DOHH2 (cell line): ENCODE results near the gene CRYM.

Source experiments
- H3F3A ChIP-seq: fragments of 200-600 bp; sonication (generic), shearing (Covaris generic); 2 replicates; pipeline ENCODE4 v1.6.0; 2016; ENCODE audit warnings: antibody characterized with exemption, mild to moderate bottlenecking; ENCODE audit not compliant: control insufficient read depth, insufficient read depth
- H3K27ac ChIP-seq: fragments of 200-600 bp; sonication (generic); 2 replicates; pipeline ENCODE4 v1.5.1; 2014; ENCODE audit warnings: low read depth, mild to moderate bottlenecking, low read length, moderate library complexity
- H3K27me3 ChIP-seq: fragments of 200-600 bp; sonication (generic); 2 replicates; pipeline ENCODE4 v1.6.1; 2014; ENCODE audit warnings: mild to moderate bottlenecking, low read length, mixed read lengths; ENCODE audit not compliant: control insufficient read depth
- H3K36me3 ChIP-seq: fragments of 200-600 bp; sonication (generic); 2 replicates; pipeline ENCODE4 v1.6.1; 2014; ENCODE audit warnings: mild to moderate bottlenecking, low read length, moderate library complexity, mixed read lengths; ENCODE audit not compliant: control insufficient read depth
- H3K4me1 ChIP-seq: fragments of 200-600 bp; sonication (generic); 2 replicates; pipeline ENCODE4 v1.6.1; 2014; ENCODE audit warnings: mild to moderate bottlenecking, low read length, mixed read lengths; ENCODE audit not compliant: control insufficient read depth
- H3K4me2 ChIP-seq: fragments of 200-600 bp; sonication (generic); 2 replicates; pipeline ENCODE4 v1.6.0; 2014; ENCODE audit warnings: mild to moderate bottlenecking, low read length, moderate library complexity
- H3K4me3 ChIP-seq: fragments of 200-600 bp; sonication (generic); 2 replicates; pipeline ENCODE4 v1.5.1; 2014; ENCODE audit warnings: mild to moderate bottlenecking, low read length, mixed read lengths
- H3K79me2 ChIP-seq: fragments of 200-600 bp; sonication (generic); 2 replicates; pipeline ENCODE4 v1.6.1; 2014; ENCODE audit warnings: mild to moderate bottlenecking, low read length, mixed read lengths; ENCODE audit not compliant: control insufficient read depth
- H3K9me2 ChIP-seq: fragments of 200-600 bp; sonication (generic); replicated peaks from 2 replicates; pipeline ENCODE4 v1.6.1; 2014; ENCODE audit warnings: mild to moderate bottlenecking, low read length, mixed read lengths; ENCODE audit not compliant: control insufficient read depth
- H3K9me3 ChIP-seq: fragments of 200-600 bp; sonication (generic); 2 replicates; pipeline ENCODE4 v1.6.1; 2014; ENCODE audit warnings: antibody characterized with exemption, low read length, mixed read lengths; ENCODE audit not compliant: control insufficient read depth, insufficient read depth
- H4K20me1 ChIP-seq: fragments of 200-600 bp; sonication (generic); 2 replicates; pipeline ENCODE4 v1.6.0; 2014; ENCODE audit warnings: low read depth, mild to moderate bottlenecking, antibody characterized with exemption, low read length, moderate library complexity; ENCODE audit not compliant: control insufficient read depth, insufficient read depth
- CTCF ChIP-seq: fragments of 200-600 bp; sonication (generic); IDR thresholded peaks from one replicate; pipeline ENCODE4 v1.5.1; 2014; ENCODE audit warnings: antibody characterized with exemption, mild to moderate bottlenecking, low read depth, low read length; ENCODE audit not compliant: poor library complexity, severe bottlenecking
- EZH2phosphoT487 ChIP-seq: fragments of 200-600 bp; sonication (generic); IDR thresholded peaks from 2 replicates; pipeline ENCODE4 v1.6.1; 2017; ENCODE audit warnings: borderline replicate concordance, mild to moderate bottlenecking, antibody characterized with exemption, low read length, moderate library complexity, mixed read lengths

The CRYM gene

GRCh38 chr16:21264571-21265036 is 13.5 kb downstream of the CRYM start:
- Histone ChIP-seq H3K27me3 (peaks cover 48% of the 10 kb centered on the region), H3K4me3 (no peak overlapping the region), H3K4me2 (0 out of 2 replicates have a peak overlapping the region, but pooled peaks have one; percentile 56), H3K79me2 (no peaks in the 10 kb centered on the region), H4K20me1 (0 out of 2 replicates have a peak, but pooled peaks cover 3% of the 10 kb centered on the region), H3K4me1 (peaks cover 23% of the 10 kb centered on the region), H3K9me2 (no peaks in the 10 kb centered on the region), H3K27ac (no peak overlapping the region), H3F3A (no peaks in the 10 kb centered on the region), H3K9me3 (no peaks in the 10 kb centered on the region), H3K36me3 (no peaks in the 10 kb centered on the region)
- TF ChIP-seq EZH2phosphoT487 (no peak), CTCF (no peak)

GRCh38 chr16:21263640-21264570 is 14.2 kb downstream of the CRYM start:
- Histone ChIP-seq H3K9me2 (no peaks in the 10 kb centered on the region), H3F3A (no peaks in the 10 kb centered on the region), H3K4me1 (peaks cover 23% of the 10 kb centered on the region), H3K4me2 (peak overlapping the region; percentile 56), H3K27me3 (peaks cover 50% of the 10 kb centered on the region), H3K27ac (no peak overlapping the region), H4K20me1 (0 out of 2 replicates have a peak, but pooled peaks cover 3% of the 10 kb centered on the region), H3K9me3 (no peaks in the 10 kb centered on the region), H3K36me3 (no peaks in the 10 kb centered on the region), H3K4me3 (peak overlapping the region; percentile 11; the same call in 1 of the 2 replicates), H3K79me2 (no peaks in the 10 kb centered on the region)
- no peak for TF ChIP-seq EZH2phosphoT487
- no peak for TF ChIP-seq CTCF

- H4K20me1 ChIP-seq: 0 out of 2 replicates have a peak, but pooled peaks cover 3% of the 10 kb centered on the region
- H3K4me2 ChIP-seq: peak overlapping the region; percentile 56
- H3K9me3 ChIP-seq: no peaks in the 10 kb centered on the region
- peaks cover 56% of the 10 kb centered on the region for H3K27me3 ChIP-seq
- no peaks in the 10 kb centered on the region for H3K36me3 ChIP-seq
- no peaks in the 10 kb centered on the region for H3K79me2 ChIP-seq
- H3K4me3 ChIP-seq: no peak overlapping the region; the same call in 1 of the 2 replicates
- H3K27ac ChIP-seq: no peak overlapping the region
- no peaks in the 10 kb centered on the region for H3K9me2 ChIP-seq
- H3K4me1 ChIP-seq: peaks cover 16% of the 10 kb centered on the region
- no peak for TF ChIP-seq EZH2phosphoT487
- TF ChIP-seq CTCF: no peak
- no peaks in the 10 kb centered on the region for H3F3A ChIP-seq
Observed at GRCh38 chr16:21262779-21263639, 15.1 kb downstream of the CRYM start.
